ENCODE measurements around the gene DNAJC11.
A peak's percentile ranks its signal among the peaks of the same experiment; 100 is the strongest.
"Not testable (repeated sequence)": the region's sequence is repeated elsewhere in the genome, so short reads cannot be mapped to it uniquely, and the experiment has no call there.

Gene DNAJC11

GRCh38 chr1:6727535-6727934, 25.9 kb upstream of the DNAJC11 start:
- no peak overlapping the region for H3K4me3 ChIP-seq (ENCODE audit: low read depth in 1 of 2, low read length in 2 of 2)
- no peaks in the 10 kb centered on the region for H3K9me3 ChIP-seq (ENCODE audit: low read length)
- H3K27ac ChIP-seq (ENCODE audit: low read depth, low read length): no peak overlapping the region

DNA sequence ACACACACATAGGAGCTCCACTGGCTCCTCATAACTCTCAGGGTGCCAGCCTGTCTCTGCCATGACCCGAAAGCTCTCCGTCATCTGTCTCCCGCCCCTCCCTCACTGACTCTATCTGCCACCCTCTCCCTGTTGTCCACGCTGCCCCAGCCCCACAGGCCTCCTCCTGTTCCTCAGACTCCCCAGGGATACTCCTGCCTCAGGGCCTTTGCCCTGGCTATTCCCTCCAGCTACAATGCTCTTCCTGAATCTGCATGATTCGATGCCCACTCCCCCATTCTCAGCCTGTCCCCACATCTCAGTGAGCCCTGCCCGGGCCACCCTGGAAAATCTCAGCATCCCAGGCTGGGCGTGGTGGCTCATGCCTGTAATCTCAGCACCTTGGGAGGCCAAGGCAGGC, 24.6 kb upstream of the DNAJC11 start:
- H3K9me3 ChIP-seq (ENCODE audit: low read length): no peaks in the 10 kb centered on the region
- H3K4me1 ChIP-seq (ENCODE audit: insufficient read depth, low read length): no peaks in the 10 kb centered on the region
- no peak overlapping the region for H3K9ac ChIP-seq (ENCODE audit: low read length)
- H3K27ac ChIP-seq (ENCODE audit: low read depth, low read length): no peak overlapping the region
- no peak overlapping the region for H3K4me3 ChIP-seq (ENCODE audit: low read depth in 1 of 2, low read length in 2 of 2)
- no peaks in the 10 kb centered on the region for H3K27me3 ChIP-seq (ENCODE audit: control insufficient read depth in 1 of 2, insufficient read depth in 2 of 2, low read length in 2 of 2)
- no peaks in the 10 kb centered on the region for H3K36me3 ChIP-seq (ENCODE audit: insufficient read depth, low read length)

More at GRCh38 chr1:6727535-6727934, 25.9 kb upstream of the DNAJC11 start:
- Histone ChIP-seq H3K9ac (ENCODE audit: low read length) (no peak overlapping the region), H3K27me3 (ENCODE audit: control insufficient read depth in 1 of 2, insufficient read depth in 2 of 2, low read length in 2 of 2) (no peaks in the 10 kb centered on the region), H3K4me1 (ENCODE audit: insufficient read depth, low read length) (no peaks in the 10 kb centered on the region), H3K36me3 (ENCODE audit: insufficient read depth, low read length) (no peaks in the 10 kb centered on the region)

DNA sequence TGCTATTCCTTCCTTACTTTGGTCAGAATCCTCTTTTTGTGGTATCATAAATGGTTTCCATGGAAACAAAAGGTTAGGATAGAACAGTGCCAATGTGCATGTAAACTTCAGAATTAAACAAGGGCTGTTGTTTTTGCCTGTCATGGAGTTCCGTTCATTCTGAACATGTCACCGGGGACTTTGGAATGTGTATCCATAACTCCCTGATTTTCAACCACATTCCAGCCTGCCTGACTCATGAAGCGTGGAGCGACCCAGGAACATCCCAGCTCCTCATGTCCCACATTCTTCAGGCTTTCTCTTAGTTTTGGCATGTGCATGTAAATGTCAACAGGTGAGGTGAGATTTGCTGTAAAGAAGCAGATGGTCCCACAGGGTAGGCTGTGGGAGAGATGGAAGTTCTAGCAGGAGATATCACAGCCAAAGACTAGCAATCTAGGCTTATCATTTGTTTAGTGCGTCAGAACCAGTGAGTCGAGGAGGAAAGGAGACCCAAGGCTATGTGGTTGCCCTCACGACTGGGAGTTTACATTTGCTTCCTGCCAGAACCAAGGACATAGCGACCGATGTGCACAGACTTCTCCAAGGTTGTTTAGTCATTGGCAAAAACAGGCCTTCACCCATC, 23.0 kb upstream of the DNAJC11 start:
- no peaks in the 10 kb centered on the region for H3K27me3 ChIP-seq (ENCODE audit: control insufficient read depth in 1 of 2, insufficient read depth in 2 of 2, low read length in 2 of 2)
- H3K4me1 ChIP-seq (ENCODE audit: insufficient read depth, low read length): no peaks in the 10 kb centered on the region
- no peak overlapping the region for H3K9ac ChIP-seq (ENCODE audit: low read length)
- H3K36me3 ChIP-seq (ENCODE audit: insufficient read depth, low read length): no peaks in the 10 kb centered on the region
- no peaks in the 10 kb centered on the region for H3K9me3 ChIP-seq (ENCODE audit: low read length)
- no peak overlapping the region for H3K27ac ChIP-seq (ENCODE audit: low read depth, low read length)
- H3K4me3 ChIP-seq (ENCODE audit: low read depth in 1 of 2, low read length in 2 of 2): no peak overlapping the region

GRCh38 chr1:6723621-6724428, 22.2 kb upstream of the DNAJC11 start:
- Histone ChIP-seq H3K9ac (ENCODE audit: low read length) (no peak overlapping the region), H3K9me3 (ENCODE audit: low read length) (no peaks in the 10 kb centered on the region), H3K27ac (ENCODE audit: low read depth, low read length) (no peak overlapping the region), H3K36me3 (ENCODE audit: insufficient read depth, low read length) (no peaks in the 10 kb centered on the region), H3K4me3 (ENCODE audit: low read depth in 1 of 2, low read length in 2 of 2) (no peak overlapping the region), H3K27me3 (ENCODE audit: control insufficient read depth in 1 of 2, insufficient read depth in 2 of 2, low read length in 2 of 2) (no peaks in the 10 kb centered on the region), H3K4me1 (ENCODE audit: insufficient read depth, low read length) (no peaks in the 10 kb centered on the region)

DNA sequence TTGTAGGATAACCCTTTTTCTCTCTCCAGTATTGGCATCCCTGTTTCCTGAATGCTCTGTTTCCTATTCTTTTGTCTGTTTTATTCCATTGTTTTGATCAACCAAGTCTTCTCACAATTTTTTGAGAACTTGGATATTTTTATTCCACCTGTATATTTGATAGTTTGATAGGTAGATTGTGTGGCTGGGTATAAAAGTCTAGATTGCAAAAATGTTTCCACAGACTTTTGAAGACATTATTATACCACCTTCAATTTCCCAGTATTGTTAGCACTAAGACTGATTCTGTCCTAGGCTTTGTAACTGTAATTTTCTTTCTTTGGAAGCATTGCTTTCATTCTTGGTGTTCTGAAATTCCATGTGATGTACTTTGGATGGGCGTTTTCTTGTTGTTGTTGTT, 9.6 kb upstream of the DNAJC11 start:
- Histone ChIP-seq H3K36me3 (ENCODE audit: insufficient read depth, low read length) (no peaks in the 10 kb centered on the region), H3K9me3 (ENCODE audit: low read length) (no peaks in the 10 kb centered on the region), H3K4me3 (ENCODE audit: low read depth in 1 of 2, low read length in 2 of 2) (no peak overlapping the region), H3K27ac (ENCODE audit: low read depth, low read length) (no peak overlapping the region), H3K27me3 (ENCODE audit: control insufficient read depth in 1 of 2, insufficient read depth in 2 of 2, low read length in 2 of 2) (no peaks in the 10 kb centered on the region), H3K4me1 (ENCODE audit: insufficient read depth, low read length) (no peaks in the 10 kb centered on the region), H3K9ac (ENCODE audit: low read length) (no peak overlapping the region)

- H3K9ac ChIP-seq (ENCODE audit: low read length): no peak overlapping the region
- H3K9me3 ChIP-seq (ENCODE audit: low read length): no peaks in the 10 kb centered on the region
- no peak overlapping the region for H3K27ac ChIP-seq (ENCODE audit: low read depth, low read length)
- H3K4me1 ChIP-seq (ENCODE audit: insufficient read depth, low read length): peaks cover 36% of the 10 kb centered on the region
- no peak overlapping the region for H3K4me3 ChIP-seq (ENCODE audit: low read depth in 1 of 2, low read length in 2 of 2)
- H3K27me3 ChIP-seq (ENCODE audit: control insufficient read depth in 1 of 2, insufficient read depth in 2 of 2, low read length in 2 of 2): no peaks in the 10 kb centered on the region
- H3K36me3 ChIP-seq (ENCODE audit: insufficient read depth, low read length): no peaks in the 10 kb centered on the region
Measured at GRCh38 chr1:6704746-6705145, 3.1 kb upstream of the DNAJC11 start.

GRCh38 chr1:6703016-6703415, 1.4 kb upstream of the DNAJC11 start:
- Histone ChIP-seq H3K9me3 (ENCODE audit: low read length) (no peaks in the 10 kb centered on the region), H3K9ac (ENCODE audit: low read length) (no peak overlapping the region), H3K4me1 (ENCODE audit: insufficient read depth, low read length) (peaks cover 42% of the 10 kb centered on the region), H3K36me3 (ENCODE audit: insufficient read depth, low read length) (no peaks in the 10 kb centered on the region), H3K4me3 (ENCODE audit: low read depth in 1 of 2, low read length in 2 of 2) (no peak overlapping the region), H3K27me3 (ENCODE audit: control insufficient read depth in 1 of 2, insufficient read depth in 2 of 2, low read length in 2 of 2) (no peaks in the 10 kb centered on the region), H3K27ac (ENCODE audit: low read depth, low read length) (no peak overlapping the region)

DNA sequence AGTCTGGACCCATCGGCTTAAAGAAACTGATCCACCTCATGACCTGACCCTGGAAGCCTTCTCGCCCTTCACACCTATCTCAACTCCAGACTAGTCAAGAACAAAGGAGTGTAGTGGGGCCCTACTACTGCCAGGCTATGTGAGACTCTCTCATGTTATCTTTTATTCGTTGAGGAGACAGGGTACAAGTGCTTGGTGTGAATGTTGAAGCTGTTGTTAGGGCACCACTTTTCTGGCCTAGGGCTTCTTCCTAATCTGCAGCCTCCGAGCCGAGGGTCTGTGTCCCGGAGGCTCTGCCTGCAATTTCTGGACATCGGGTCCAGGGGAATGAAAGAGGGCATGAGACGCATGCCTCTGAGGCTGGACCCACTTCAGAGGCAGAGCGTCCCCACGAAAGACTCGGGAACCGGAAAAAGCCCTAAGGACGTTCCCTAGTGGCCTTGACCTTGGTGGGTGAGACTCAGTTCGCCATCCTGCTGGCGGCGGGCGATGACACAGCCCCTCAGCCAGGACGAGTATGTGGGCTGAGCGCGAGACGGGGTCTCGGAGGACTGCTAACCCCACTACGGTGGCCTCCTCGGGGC, 671 bp downstream of the DNAJC11 start:
- H3K36me3 ChIP-seq (ENCODE audit: insufficient read depth, low read length): no peaks in the 10 kb centered on the region
- peaks cover 42% of the 10 kb centered on the region for H3K4me1 ChIP-seq (ENCODE audit: insufficient read depth, low read length)
- no peaks in the 10 kb centered on the region for H3K27me3 ChIP-seq (ENCODE audit: control insufficient read depth in 1 of 2, insufficient read depth in 2 of 2, low read length in 2 of 2)
- peak overlapping the region; percentile 77 to 95 for H3K4me3 ChIP-seq (ENCODE audit: low read depth in 1 of 2, low read length in 2 of 2)
- no peaks in the 10 kb centered on the region for H3K9me3 ChIP-seq (ENCODE audit: low read length)
- H3K9ac ChIP-seq (ENCODE audit: low read length): peak overlapping the region; percentile 69
- H3K27ac ChIP-seq (ENCODE audit: low read depth, low read length): peak overlapping the region; percentile 65

DNA sequence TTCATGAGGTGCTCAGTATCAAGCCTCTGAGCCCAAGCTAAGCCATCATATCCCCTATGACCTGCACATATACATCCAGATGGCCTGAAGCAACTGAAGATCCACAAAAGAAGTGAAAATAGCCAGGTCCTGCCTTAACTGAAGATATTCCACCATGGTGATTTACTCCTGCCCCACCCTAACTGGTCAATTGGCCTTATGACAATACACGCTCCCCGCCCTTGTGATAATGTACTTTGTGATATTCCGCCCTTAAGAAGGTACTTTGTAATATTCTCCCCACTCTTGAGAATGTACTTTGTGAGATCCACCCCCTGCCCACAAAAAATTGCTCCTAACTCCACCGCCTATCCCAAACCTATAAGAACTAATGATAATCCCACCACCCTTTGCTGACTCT, 1.7 kb downstream of the DNAJC11 start:
- not testable (repeated sequence) for H3K27ac ChIP-seq (ENCODE audit: low read depth, low read length); H3K27me3 ChIP-seq (ENCODE audit: control insufficient read depth in 1 of 2, insufficient read depth in 2 of 2, low read length in 2 of 2); H3K4me3 ChIP-seq (ENCODE audit: low read depth in 1 of 2, low read length in 2 of 2); H3K9ac ChIP-seq (ENCODE audit: low read length); H3K9me3 ChIP-seq (ENCODE audit: low read length); H3K36me3 ChIP-seq (ENCODE audit: insufficient read depth, low read length)
- peaks cover 42% of the 10 kb centered on the region for H3K4me1 ChIP-seq (ENCODE audit: insufficient read depth, low read length)

- Histone ChIP-seq H3K4me3 (ENCODE audit: low read depth in 1 of 2, low read length in 2 of 2) (no peak overlapping the region), H3K4me1 (ENCODE audit: insufficient read depth, low read length) (peaks cover 17% of the 10 kb centered on the region), H3K27me3 (ENCODE audit: control insufficient read depth in 1 of 2, insufficient read depth in 2 of 2, low read length in 2 of 2) (no peaks in the 10 kb centered on the region), H3K9me3 (ENCODE audit: low read length) (no peaks in the 10 kb centered on the region), H3K9ac (ENCODE audit: low read length) (no peak overlapping the region), H3K27ac (ENCODE audit: low read depth, low read length) (no peak overlapping the region), H3K36me3 (ENCODE audit: insufficient read depth, low read length) (no peaks in the 10 kb centered on the region)
Measured at GRCh38 chr1:6695868-6696267, 5.7 kb downstream of the DNAJC11 start.

GRCh38 chr1:6694121-6694713, 7.4 kb downstream of the DNAJC11 start:
- H3K36me3 ChIP-seq (ENCODE audit: insufficient read depth, low read length): no peaks in the 10 kb centered on the region
- no peak overlapping the region for H3K9ac ChIP-seq (ENCODE audit: low read length)
- H3K4me1 ChIP-seq (ENCODE audit: insufficient read depth, low read length): peaks cover 2% of the 10 kb centered on the region
- H3K4me3 ChIP-seq (ENCODE audit: low read depth in 1 of 2, low read length in 2 of 2): no peak overlapping the region
- no peaks in the 10 kb centered on the region for H3K9me3 ChIP-seq (ENCODE audit: low read length)
- H3K27ac ChIP-seq (ENCODE audit: low read depth, low read length): no peak overlapping the region
- no peaks in the 10 kb centered on the region for H3K27me3 ChIP-seq (ENCODE audit: control insufficient read depth in 1 of 2, insufficient read depth in 2 of 2, low read length in 2 of 2)

All from muscle layer of colon (tissue), 2 donors.